HG03439 (cell line): ENCODE data around the gene LEKR1.
"Not testable (repeated sequence)": the region's sequence is repeated elsewhere in the genome, so short reads cannot be mapped to it uniquely, and the experiment has no call there.

Source experiments
- ATAC-seq: cut with Tn5 transposase; IDR thresholded peaks from one replicate; pipeline ENCODE4 v1.9.1; 2021; ENCODE audit warnings: mild to moderate bottlenecking, moderate library complexity; ENCODE audit not compliant: unreplicated experiment

LEKR1 gene

GRCh38 chr3:156897851-156898250, 71.7 kb downstream of the LEKR1 start:
- not testable (repeated sequence) for ATAC-seq

GRCh38 chr3:156898296-156898880, 72.2 kb downstream of the LEKR1 start:
- no peak for ATAC-seq

GRCh38 chr3:156899951-156900350, 73.8 kb downstream of the LEKR1 start:
- ATAC-seq: no peak

GRCh38 chr3:156902916-156903315, 76.8 kb downstream of the LEKR1 start:
- ATAC-seq: no peak

GRCh38 chr3:156906275-156906674, 80.1 kb downstream of the LEKR1 start:
- no peak for ATAC-seq

GRCh38 chr3:156908398-156908797, 82.2 kb downstream of the LEKR1 start:
- no peak for ATAC-seq

GRCh38 chr3:156910022-156910421, 83.9 kb downstream of the LEKR1 start:
- ATAC-seq: no peak

- ATAC-seq: not testable (repeated sequence)
These were observed 84.7 kb downstream of the LEKR1 start for GRCh38 chr3:156910831-156911230.

GRCh38 chr3:156914300-156914699, 88.1 kb downstream of the LEKR1 start:
- not testable (repeated sequence) for ATAC-seq

GRCh38 chr3:156915372-156915771, 89.2 kb downstream of the LEKR1 start:
- no peak for ATAC-seq

GRCh38 chr3:156918746-156919145, 92.6 kb downstream of the LEKR1 start:
- ATAC-seq: no peak

GRCh38 chr3:156919818-156920217, 93.7 kb downstream of the LEKR1 start:
- no peak for ATAC-seq

GRCh38 chr3:156920399-156920798, 94.2 kb downstream of the LEKR1 start:
- ATAC-seq: no peak

- ATAC-seq: no peak
These were observed 97.2 kb downstream of the LEKR1 start for GRCh38 chr3:156923349-156923748.

- no peak for ATAC-seq
These were observed 112.6 kb downstream of the LEKR1 start for GRCh38 chr3:156938724-156939123.

GRCh38 chr3:156939315-156939714, 113.2 kb downstream of the LEKR1 start:
- no peak for ATAC-seq

GRCh38 chr3:156941311-156941710, 115.2 kb downstream of the LEKR1 start:
- ATAC-seq: no peak

- ATAC-seq: no peak
These were observed 122.5 kb downstream of the LEKR1 start for GRCh38 chr3:156948402-156949210.

GRCh38 chr3:156952011-156952410, 125.9 kb downstream of the LEKR1 start:
- no peak for ATAC-seq

GRCh38 chr3:156957715-156958114, 131.6 kb downstream of the LEKR1 start:
- ATAC-seq: no peak

GRCh38 chr3:156963096-156963495, 136.9 kb downstream of the LEKR1 start:
- ATAC-seq: no peak

- no peak for ATAC-seq
These were observed 138.4 kb downstream of the LEKR1 start for GRCh38 chr3:156964577-156964976.
